Ishikawa (cell line): Measurements from ENCODE around the gene TP53.

Experiments used
- CREB1 ChIP-seq: IDR thresholded peaks from 2 replicates; pipeline ENCODE4 v1.6.1; 2012; ENCODE audit warnings: low read depth
- EGR1 ChIP-seq: IDR thresholded peaks from 2 replicates; pipeline ENCODE4 v1.6.1; 2012
- EP300 ChIP-seq: IDR thresholded peaks from 2 replicates; pipeline ENCODE4 v1.6.1; 2012; ENCODE audit warnings: borderline replicate concordance
- FOXM1 ChIP-seq: IDR thresholded peaks from 2 replicates; pipeline ENCODE4 v1.6.1; 2012; ENCODE audit warnings: low read depth, borderline replicate concordance

DNA sequence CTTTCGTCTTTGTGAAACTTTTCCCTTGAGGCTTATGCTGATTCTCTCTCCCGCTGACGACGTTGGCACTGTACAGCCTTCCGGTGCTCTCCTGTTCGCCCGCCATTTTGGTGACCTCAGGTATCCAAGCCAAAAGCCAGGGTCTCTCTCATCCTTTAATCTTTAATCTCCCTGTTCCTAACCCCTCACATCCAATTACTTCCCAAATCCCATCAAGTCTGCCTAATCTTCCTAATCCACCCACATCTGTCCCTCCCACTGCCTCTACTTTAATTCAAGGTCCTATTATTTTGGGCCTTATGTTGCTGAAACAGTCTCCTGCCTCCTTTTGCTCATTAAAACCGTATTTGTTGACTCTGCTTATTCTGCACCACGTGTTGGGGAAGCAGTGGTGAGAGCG lies 8.3 kb upstream of the TP53 start:
- no peak for TF ChIP-seq EP300
- no peak for TF ChIP-seq EGR1
- TF ChIP-seq FOXM1 = no peak
- no peak for TF ChIP-seq CREB1
